Ishikawa (cell line): ENCODE data around the gene DCTD.

Experiments
- CEBPB ChIP-seq: IDR thresholded peaks from 2 replicates; pipeline ENCODE4 v1.6.1; 2012
- CREB1 ChIP-seq: IDR thresholded peaks from 2 replicates; pipeline ENCODE4 v1.6.1; 2012; ENCODE audit warnings: low read depth
- EGR1 ChIP-seq: IDR thresholded peaks from 2 replicates; pipeline ENCODE4 v1.6.1; 2012
- EP300 ChIP-seq: IDR thresholded peaks from 2 replicates; pipeline ENCODE4 v1.6.1; 2012; ENCODE audit warnings: borderline replicate concordance
- FOXM1 ChIP-seq: IDR thresholded peaks from 2 replicates; pipeline ENCODE4 v1.6.1; 2012; ENCODE audit warnings: low read depth, borderline replicate concordance
- MAX ChIP-seq: IDR thresholded peaks from 2 replicates; pipeline ENCODE4 v1.6.1; 2012
- NFIC ChIP-seq: IDR thresholded peaks from 2 replicates; pipeline ENCODE4 v1.6.1; 2012
- RAD21 ChIP-seq: IDR thresholded peaks from 2 replicates; pipeline ENCODE4 v1.6.1; 2012; ENCODE audit warnings: low read depth
- TAF1 ChIP-seq: IDR thresholded peaks from 2 replicates; pipeline ENCODE4 v1.6.1; 2012; ENCODE audit warnings: low read depth, mild to moderate bottlenecking
- TCF12 ChIP-seq: IDR thresholded peaks from 2 replicates; pipeline ENCODE4 v1.6.1; 2012; ENCODE audit warnings: low read depth
- TEAD4 ChIP-seq: IDR thresholded peaks from 2 replicates; pipeline ENCODE4 v1.6.1; 2012
- USF1 ChIP-seq: IDR thresholded peaks from 2 replicates; pipeline ENCODE4 v1.6.1; 2012
- YY1 ChIP-seq: IDR thresholded peaks from 2 replicates; pipeline ENCODE4 v1.6.1; 2012; ENCODE audit warnings: low read depth
- ZBTB7A ChIP-seq: IDR thresholded peaks from 2 replicates; pipeline ENCODE4 v1.6.1; 2012; ENCODE audit warnings: low read depth
- TF ChIP-seq, protein P1 (sequence below): IDR thresholded peaks from 2 replicates; pipeline ENCODE4 v1.6.1; 2012; ENCODE audit warnings: low read depth, mild to moderate bottlenecking

The DCTD gene

GRCh38 chr4:182875453-182876405 is 41.5 kb downstream of the DCTD start:
- TF ChIP-seq YY1 (no peak), TEAD4 (no peak), ZBTB7A (no peak), TAF1 (no peak), EP300 (no peak), USF1 (no peak), EGR1 (no peak), CEBPB (no peak), MAX (no peak)
- TF ChIP-seq, protein P1, sequence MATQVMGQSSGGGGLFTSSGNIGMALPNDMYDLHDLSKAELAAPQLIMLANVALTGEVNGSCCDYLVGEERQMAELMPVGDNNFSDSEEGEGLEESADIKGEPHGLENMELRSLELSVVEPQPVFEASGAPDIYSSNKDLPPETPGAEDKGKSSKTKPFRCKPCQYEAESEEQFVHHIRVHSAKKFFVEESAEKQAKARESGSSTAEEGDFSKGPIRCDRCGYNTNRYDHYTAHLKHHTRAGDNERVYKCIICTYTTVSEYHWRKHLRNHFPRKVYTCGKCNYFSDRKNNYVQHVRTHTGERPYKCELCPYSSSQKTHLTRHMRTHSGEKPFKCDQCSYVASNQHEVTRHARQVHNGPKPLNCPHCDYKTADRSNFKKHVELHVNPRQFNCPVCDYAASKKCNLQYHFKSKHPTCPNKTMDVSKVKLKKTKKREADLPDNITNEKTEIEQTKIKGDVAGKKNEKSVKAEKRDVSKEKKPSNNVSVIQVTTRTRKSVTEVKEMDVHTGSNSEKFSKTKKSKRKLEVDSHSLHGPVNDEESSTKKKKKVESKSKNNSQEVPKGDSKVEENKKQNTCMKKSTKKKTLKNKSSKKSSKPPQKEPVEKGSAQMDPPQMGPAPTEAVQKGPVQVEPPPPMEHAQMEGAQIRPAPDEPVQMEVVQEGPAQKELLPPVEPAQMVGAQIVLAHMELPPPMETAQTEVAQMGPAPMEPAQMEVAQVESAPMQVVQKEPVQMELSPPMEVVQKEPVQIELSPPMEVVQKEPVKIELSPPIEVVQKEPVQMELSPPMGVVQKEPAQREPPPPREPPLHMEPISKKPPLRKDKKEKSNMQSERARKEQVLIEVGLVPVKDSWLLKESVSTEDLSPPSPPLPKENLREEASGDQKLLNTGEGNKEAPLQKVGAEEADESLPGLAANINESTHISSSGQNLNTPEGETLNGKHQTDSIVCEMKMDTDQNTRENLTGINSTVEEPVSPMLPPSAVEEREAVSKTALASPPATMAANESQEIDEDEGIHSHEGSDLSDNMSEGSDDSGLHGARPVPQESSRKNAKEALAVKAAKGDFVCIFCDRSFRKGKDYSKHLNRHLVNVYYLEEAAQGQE: no peak

DNA sequence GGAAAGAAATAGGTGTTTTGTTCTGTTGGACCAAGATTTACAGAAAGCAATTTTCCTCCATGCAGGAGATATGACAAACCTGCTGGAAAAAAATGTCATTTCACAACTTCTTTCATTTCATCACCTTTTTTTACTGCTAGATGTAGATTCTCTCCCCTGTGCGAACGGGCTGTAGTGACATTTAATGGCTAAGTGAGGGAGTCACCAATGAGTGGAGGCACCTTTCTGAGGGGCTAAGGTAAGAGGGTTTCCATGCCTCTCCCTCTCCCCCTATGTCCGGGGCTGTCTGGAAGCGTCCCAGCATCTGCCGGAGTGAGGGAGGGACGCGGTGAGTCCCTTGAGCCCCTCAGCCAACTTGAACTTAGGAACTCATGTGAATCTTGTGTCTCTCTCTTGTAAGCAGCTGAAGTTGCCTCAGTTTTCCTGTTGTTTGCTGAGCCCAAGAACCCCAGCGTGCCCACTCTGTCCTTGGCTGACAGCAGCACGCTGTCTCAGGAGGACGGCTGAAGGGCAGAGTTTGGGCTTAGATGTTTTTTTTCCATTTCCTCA is 42.3 kb downstream of the DCTD start:
- TF ChIP-seq EP300 (no peak), MAX (no peak), TEAD4 (no peak), TCF12 (no peak), NFIC (no peak), TAF1 (no peak), ZBTB7A (no peak), FOXM1 (no peak), CEBPB (no peak), RAD21 (no peak), USF1 (no peak), YY1 (no peak)

- TF ChIP-seq RAD21: no peak
- no peak for TF ChIP-seq EGR1
Measured at GRCh38 chr4:182874304-182874751, 42.9 kb downstream of the DCTD start.

DNA sequence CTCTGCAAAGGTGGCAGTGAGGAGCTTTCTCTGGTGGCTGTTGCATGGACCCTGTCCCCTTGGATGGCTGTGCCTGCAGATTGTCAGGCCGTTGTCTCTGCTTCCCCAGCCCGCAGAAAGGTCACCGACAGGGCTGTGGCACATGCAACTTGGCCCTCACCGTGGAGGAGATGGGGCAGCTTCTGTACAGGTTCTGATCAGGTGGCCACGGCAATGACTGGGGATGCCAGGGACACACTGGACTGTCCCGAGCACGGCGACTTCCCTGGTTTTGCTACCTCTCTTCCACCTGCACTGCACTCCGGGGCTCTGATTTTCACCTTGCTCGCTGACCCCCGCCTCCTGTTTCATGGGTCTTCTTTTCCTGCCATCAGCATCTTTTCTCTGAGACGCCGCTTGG is 43.5 kb downstream of the DCTD start:
- TF ChIP-seq CREB1: no peak
- TF ChIP-seq FOXM1: no peak
- TF ChIP-seq TEAD4: no peak
- TF ChIP-seq NFIC: no peak
- no peak for TF ChIP-seq RAD21
- no peak for TF ChIP-seq ZBTB7A
- TF ChIP-seq USF1: no peak
- TF ChIP-seq, protein P1: no peak
- no peak for TF ChIP-seq MAX
- no peak for TF ChIP-seq TCF12
- no peak for TF ChIP-seq YY1
- TF ChIP-seq CEBPB: no peak

DNA sequence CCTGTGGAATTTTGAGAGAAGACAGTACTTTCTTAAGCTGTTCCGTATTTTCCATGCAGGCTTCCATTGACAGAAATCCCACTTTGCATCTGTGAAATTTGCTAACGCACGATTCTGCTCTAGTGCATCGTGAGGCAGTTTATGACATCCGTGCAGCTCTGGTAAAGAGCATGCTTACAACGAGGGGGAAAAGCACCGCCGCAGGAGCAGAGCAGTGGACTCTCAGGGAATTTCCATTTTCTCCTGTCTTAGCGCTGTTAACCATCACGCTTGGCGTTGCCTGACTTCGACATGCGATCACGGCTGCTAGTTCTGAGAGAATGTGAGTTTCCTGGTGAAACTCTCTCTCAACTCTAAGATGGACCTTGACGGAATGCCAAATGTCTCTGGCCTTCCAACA is 43.9 kb downstream of the DCTD start:
- no peak for TF ChIP-seq CREB1
- TF ChIP-seq, protein P1: no peak
- TF ChIP-seq USF1: no peak
- TF ChIP-seq NFIC: no peak
- no peak for TF ChIP-seq RAD21
- no peak for TF ChIP-seq TAF1
- no peak for TF ChIP-seq TCF12
- no peak for TF ChIP-seq CEBPB
- TF ChIP-seq ZBTB7A: no peak
- TF ChIP-seq FOXM1: no peak
- TF ChIP-seq MAX: no peak
